Forelimb muscle (tissue), 1 donor: ENCODE measurements around the gene TNPO2. TPM values are rescaled to one million over a fixed set of nuclear protein-coding genes. Genes with fewer than 3 reads are reported as not detected.
"Not testable (repeated sequence)": the region's sequence is repeated elsewhere in the genome, so short reads cannot be mapped to it uniquely, and the experiment has no call there.

ENCODE experiments used
- DNase-seq: peaks from one replicate; pipeline ENCODE4 v3.0.0-alpha.2; 2013; ENCODE audit warnings: low read depth
- polyA plus RNA-seq: library from polyadenylated mRNA; unstranded; fragments of 120-200 nt; gene quantifications from one replicate; pipeline ENCODE4 v1.2.1, GENCODE V29; 2013; ENCODE audit not compliant: insufficient read length

The TNPO2 gene
- polyA plus RNA-seq, 1 donor = 53.9 TPM

GRCh38 chr19:12736995-12737834, 13.5 kb upstream of the TNPO2 start, which contains the start of gene GET3:
Gene GET3, plus strand, starts transcription at chr19:12737497. Its CDS starts 9 bp downstream, at chr19:12737506.
- DNase-seq = peak; percentile 95

- no peak for DNase-seq
These were observed 9.9 kb upstream of the TNPO2 start for GRCh38 chr19:12733369-12734214.

- DNase-seq = no peak
These were observed 7.6 kb upstream of the TNPO2 start for GRCh38 chr19:12731337-12731736.

- no peak for DNase-seq
These were observed 6.3 kb upstream of the TNPO2 start for GRCh38 chr19:12730064-12730463.

GRCh38 chr19:12727745-12728433, 4.2 kb upstream of the TNPO2 start:
- no peak for DNase-seq

- no peak for DNase-seq
These were observed 3.2 kb upstream of the TNPO2 start for GRCh38 chr19:12726988-12727316.

- not testable (repeated sequence) for DNase-seq
These were observed 1.9 kb upstream of the TNPO2 start for GRCh38 chr19:12725612-12726011.

- DNase-seq = no peak
These were observed 421 bp downstream of the TNPO2 start for GRCh38 chr19:12723381-12723640.

- peak; percentile 99 for DNase-seq
These were observed 959 bp downstream of the TNPO2 start for GRCh38 chr19:12722566-12723380.

- DNase-seq = no peak
These were observed 1.8 kb downstream of the TNPO2 start for GRCh38 chr19:12721656-12722565.

- DNase-seq = no peak
These were observed 2.7 kb downstream of the TNPO2 start for GRCh38 chr19:12720851-12721655.

- DNase-seq = no peak
These were observed 3.4 kb downstream of the TNPO2 start for GRCh38 chr19:12720296-12720695.

GRCh38 chr19:12715929-12716328, 7.8 kb downstream of the TNPO2 start:
- DNase-seq = no peak

- no peak for DNase-seq
These were observed 8.6 kb downstream of the TNPO2 start for GRCh38 chr19:12715102-12715501.

GRCh38 chr19:12713304-12713703, 10.4 kb downstream of the TNPO2 start:
- not testable (repeated sequence) for DNase-seq

- not testable (repeated sequence) for DNase-seq
These were observed 11.7 kb downstream of the TNPO2 start for GRCh38 chr19:12712077-12712476.

- DNase-seq = no peak
These were observed 12.5 kb downstream of the TNPO2 start for GRCh38 chr19:12711187-12711586.

GRCh38 chr19:12708641-12709040, 15.1 kb downstream of the TNPO2 start:
- DNase-seq = no peak

GRCh38 chr19:12706332-12706718, 17.4 kb downstream of the TNPO2 start:
- no peak for DNase-seq
